Hindlimb muscle (tissue), 1 donor: ENCODE results near the gene KIDINS220. TPM values are rescaled to one million over a fixed set of nuclear protein-coding genes. Genes with fewer than 3 reads are reported as not detected.
"Not testable (repeated sequence)": the region's sequence is repeated elsewhere in the genome, so short reads cannot be mapped to it uniquely, and the experiment has no call there.

Experiments
- DNase-seq: peaks from one replicate; pipeline ENCODE4 v3.0.0-alpha.2; 2013
- polyA plus RNA-seq: library from polyadenylated mRNA; unstranded; fragments of 120-200 nt; gene quantifications from one replicate; pipeline ENCODE4 v1.2.1, GENCODE V29; 2013; ENCODE audit not compliant: insufficient read length

The KIDINS220 gene
- polyA plus RNA-seq, 1 donor, result 66.1 TPM

- DNase-seq, result peak; percentile 31
Measured at GRCh38 chr2:8754106-8754776, 83.2 kb downstream of the KIDINS220 start.

- no peak for DNase-seq
Measured at GRCh38 chr2:8753609-8754008, 83.8 kb downstream of the KIDINS220 start.

DNA sequence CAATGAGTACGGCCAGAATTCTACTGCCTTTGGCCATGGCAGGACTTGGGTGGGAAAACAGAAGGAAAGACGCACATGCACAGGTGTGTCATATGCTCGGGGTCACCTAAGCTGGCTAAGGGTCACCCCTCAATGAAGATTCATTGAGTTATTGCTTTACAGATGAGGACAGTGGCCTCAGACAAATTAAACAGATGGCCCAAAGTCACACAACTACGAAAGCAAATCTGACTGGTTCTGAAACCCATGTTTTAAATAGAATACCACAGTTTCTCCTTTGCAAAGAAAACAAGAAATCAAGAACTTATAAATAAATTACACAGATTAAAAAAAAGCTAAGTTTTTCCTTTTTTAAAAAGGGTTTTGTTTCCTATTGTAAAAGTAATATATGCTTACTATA lies 85.0 kb downstream of the KIDINS220 start:
- DNase-seq, result no peak

GRCh38 chr2:8750221-8750620 lies 87.2 kb downstream of the KIDINS220 start:
- DNase-seq, result no peak

DNA sequence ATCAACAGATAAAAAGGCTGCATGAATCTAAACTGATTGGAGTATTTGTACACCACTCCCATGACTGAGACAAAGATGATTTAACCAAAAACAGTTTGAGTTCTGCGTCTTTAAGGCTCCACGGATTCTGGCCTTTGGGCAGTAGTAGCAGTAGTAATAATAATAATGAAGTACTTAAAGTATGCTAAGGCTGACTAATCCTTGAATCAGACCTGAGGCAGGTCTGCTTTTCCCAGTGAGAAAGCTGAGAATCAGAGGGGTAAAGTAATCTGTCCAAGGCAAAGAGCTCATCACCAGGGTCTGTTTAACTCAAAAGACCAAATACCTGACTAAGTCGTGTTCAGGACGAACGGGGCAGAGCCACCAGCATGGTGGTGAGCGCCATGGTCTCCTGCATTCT lies 94.2 kb downstream of the KIDINS220 start:
- no peak for DNase-seq

DNA sequence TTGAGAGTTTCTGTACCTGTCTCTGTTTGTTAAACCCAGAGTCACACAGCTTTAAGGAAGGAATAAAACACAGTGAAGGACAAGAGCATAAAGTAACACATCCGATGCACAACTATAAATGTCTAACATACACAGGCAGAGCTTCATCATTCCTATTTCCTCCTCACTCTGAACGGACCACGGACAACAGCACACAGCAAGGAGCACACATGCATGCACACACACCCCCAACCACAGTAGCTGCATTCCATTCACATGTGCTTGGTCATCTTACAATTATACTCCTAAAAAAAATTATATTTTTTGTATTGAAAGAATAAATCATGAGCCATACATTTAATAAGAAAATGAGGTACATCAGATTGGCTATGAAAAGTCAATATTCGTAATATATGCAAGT lies 97.3 kb downstream of the KIDINS220 start:
- DNase-seq, result no peak

DNA sequence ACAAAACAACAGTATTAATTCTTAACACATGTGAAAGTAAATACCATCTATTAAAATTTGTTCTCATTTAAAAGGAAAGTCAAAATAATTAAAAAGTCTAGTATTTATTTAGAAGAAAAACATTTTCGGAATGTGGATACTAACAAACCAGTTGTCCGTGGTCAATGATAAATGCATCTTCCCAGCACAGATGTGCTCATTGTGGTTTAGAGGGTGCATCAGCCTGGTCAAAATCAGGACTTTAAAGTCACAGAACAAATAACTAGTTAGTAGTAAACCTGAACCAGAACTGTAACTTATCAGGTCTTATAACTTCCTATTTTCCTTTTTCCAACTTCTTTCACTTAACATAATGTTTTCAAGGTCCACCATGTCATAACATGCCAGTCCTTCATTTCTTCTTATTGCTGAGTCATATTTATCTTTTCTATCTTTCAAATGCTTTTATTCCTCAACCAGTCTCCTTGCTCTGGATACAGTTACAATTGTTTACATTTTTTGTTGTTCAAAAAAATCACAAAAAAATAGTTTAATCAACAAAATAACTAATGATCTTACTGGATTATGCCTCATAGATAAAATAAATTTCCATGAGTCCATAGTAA lies 99.7 kb downstream of the KIDINS220 start:
- DNase-seq, result no peak

GRCh38 chr2:8732601-8733000 lies 104.8 kb downstream of the KIDINS220 start:
- DNase-seq, result no peak

GRCh38 chr2:8729939-8730338 lies 107.5 kb downstream of the KIDINS220 start:
- no peak for DNase-seq

- not testable (repeated sequence) for DNase-seq
Measured at GRCh38 chr2:8729101-8729500, 108.3 kb downstream of the KIDINS220 start.

- DNase-seq, result no peak
Measured at GRCh38 chr2:8728305-8729015, 109.0 kb downstream of the KIDINS220 start.

DNA sequence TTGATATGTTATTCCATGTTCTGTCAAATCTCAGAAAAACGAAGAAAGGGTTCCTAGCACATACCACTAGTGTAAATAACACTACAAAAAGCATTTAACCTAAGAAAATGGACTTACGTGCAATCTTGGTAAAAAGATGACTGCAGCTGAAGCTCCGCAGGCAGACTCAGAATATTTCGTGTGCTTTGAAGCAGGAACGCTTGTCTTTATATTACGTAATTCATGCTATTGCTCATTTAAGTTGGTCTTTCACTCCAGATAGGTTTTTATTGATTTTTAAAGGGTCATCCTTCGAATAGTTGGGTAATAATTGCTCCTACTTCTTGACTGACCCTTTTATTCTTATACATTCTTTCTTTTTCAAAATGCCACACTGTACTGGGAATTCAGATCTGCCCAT lies 111.6 kb downstream of the KIDINS220 start:
- no peak for DNase-seq

- DNase-seq, result no peak
Measured at GRCh38 chr2:8722986-8723385, 114.4 kb downstream of the KIDINS220 start.

- no peak for DNase-seq
Measured at GRCh38 chr2:8721410-8721809, 116.0 kb downstream of the KIDINS220 start.

- no peak for DNase-seq
Measured at GRCh38 chr2:8720741-8721140, 116.7 kb downstream of the KIDINS220 start.

- no peak for DNase-seq
Measured at GRCh38 chr2:8719528-8719927, 117.9 kb downstream of the KIDINS220 start.

GRCh38 chr2:8714971-8715370 lies 122.4 kb downstream of the KIDINS220 start:
- DNase-seq, result no peak

GRCh38 chr2:8714283-8714682 lies 123.1 kb downstream of the KIDINS220 start:
- DNase-seq, result no peak

GRCh38 chr2:8710951-8711350 lies 126.5 kb downstream of the KIDINS220 start:
- DNase-seq, result no peak

DNA sequence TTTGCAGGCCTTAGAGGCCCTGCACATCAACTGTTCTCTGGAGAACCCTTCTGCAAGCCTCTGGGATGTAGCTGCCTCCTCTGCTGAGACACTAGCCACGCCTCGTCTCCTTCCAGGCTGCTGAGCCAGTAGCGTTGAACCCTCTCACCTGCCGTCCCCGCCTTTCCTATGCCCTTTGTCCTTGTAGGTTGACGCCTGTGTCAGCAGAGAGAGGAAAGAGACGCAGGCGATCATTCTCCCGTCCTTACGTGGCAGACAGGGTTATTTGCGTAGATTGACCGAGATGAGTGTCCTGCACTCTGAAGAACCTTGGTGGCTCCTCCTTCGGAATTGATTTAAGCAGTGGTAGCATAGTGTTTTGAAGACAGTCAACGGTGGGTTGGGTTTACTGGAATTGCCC lies 127.8 kb downstream of the KIDINS220 start:
- DNase-seq, result no peak

- DNase-seq, result no peak
Measured at GRCh38 chr2:8704906-8705305, 132.5 kb downstream of the KIDINS220 start.

DNA sequence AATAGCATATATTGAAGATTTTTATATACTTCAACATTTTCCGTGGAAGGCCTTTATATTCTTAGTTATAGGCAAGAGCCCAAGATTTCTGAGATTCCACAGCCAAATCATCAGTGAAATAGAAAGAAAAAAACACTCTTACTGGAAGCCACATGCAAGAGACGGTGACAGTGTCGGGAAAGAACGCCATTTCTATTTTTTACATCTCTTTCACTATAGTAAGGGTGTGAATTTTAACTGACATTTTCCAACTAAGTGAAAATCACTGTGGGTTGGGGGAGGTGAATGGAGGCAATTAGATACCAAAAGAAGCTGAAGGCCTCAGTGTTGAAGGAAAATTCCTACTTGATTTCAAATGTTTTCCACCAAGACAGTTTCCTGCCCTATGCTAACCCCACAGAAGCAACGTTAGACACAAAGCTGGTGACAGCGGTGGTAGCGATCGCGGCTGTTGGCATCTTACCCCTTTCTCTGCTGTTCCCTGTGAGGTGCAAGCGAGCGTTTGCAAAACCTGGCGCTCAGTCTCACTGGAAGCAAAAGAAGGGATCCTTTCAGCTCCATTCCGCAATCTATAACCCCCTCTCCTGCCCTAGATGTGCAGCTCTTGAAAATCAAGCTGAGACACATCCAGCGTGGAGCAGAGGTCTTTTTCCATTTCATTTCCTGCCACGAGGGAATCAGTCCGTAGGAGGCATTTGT lies 135.6 kb downstream of the KIDINS220 start:
- no peak for DNase-seq

- DNase-seq, result no peak
Measured at GRCh38 chr2:8699839-8700238, 137.6 kb downstream of the KIDINS220 start.
